Endothelial cell (in vitro differentiated cells): ENCODE results near the gene FN3KRP. TPM values are rescaled to one million over a fixed set of nuclear protein-coding genes. Genes with fewer than 3 reads are reported as not detected.
A peak's percentile ranks its signal among the peaks of the same experiment; 100 is the strongest.

Experiments used
- DNase-seq: peaks from one replicate; pipeline ENCODE4 v3.0.0; 2021; ENCODE audit warnings: low spot score
- H3K27ac Mint-ChIP-seq: one replicate; pipeline ENCODE4 v1.8.0; 2021; ENCODE audit warnings: mixed read lengths, inconsistent platforms; ENCODE audit not compliant: unreplicated experiment
- H3K27me3 Mint-ChIP-seq: one replicate; pipeline ENCODE4 v1.8.0; 2021; ENCODE audit warnings: mild to moderate bottlenecking, moderate library complexity, mixed read lengths, inconsistent platforms; ENCODE audit not compliant: unreplicated experiment
- H3K36me3 Mint-ChIP-seq: one replicate; pipeline ENCODE4 v1.8.0; 2021; ENCODE audit warnings: mild to moderate bottlenecking, low read depth, mixed read lengths, inconsistent platforms; ENCODE audit not compliant: unreplicated experiment
- H3K4me1 Mint-ChIP-seq: one replicate; pipeline ENCODE4 v1.8.0; 2021; ENCODE audit warnings: mild to moderate bottlenecking, mixed read lengths, inconsistent platforms; ENCODE audit not compliant: unreplicated experiment
- H3K4me3 Mint-ChIP-seq: one replicate; pipeline ENCODE4 v1.8.0; 2021; ENCODE audit warnings: mild to moderate bottlenecking, mixed read lengths, inconsistent platforms; ENCODE audit not compliant: unreplicated experiment
- H3K9me3 Mint-ChIP-seq: one replicate; pipeline ENCODE4 v1.8.0; 2021; ENCODE audit warnings: mixed read lengths, inconsistent platforms; ENCODE audit not compliant: unreplicated experiment
- long read RNA-seq: library from polyadenylated mRNA; unstranded; transcript quantifications from one replicate; pipeline ENCODE4 v2.0.0, GENCODE V29; 2020; ENCODE audit not compliant: unreplicated experiment
- total RNA-seq: library from RNA; stranded (reverse); fragmentation: NEBNext Ultra II Directional; extraction: Animal tissue kit (Norgen Biotek cat#: 25700); gene quantifications from one replicate; pipeline ENCODE4 v1.2.1, GENCODE V29; 2021; ENCODE audit not compliant: unreplicated experiment
- TF ChIP-seq, protein P1 (sequence below): fragments of 200-600 bp; sonication (generic); IDR thresholded peaks from one replicate; pipeline ENCODE4 v1.5.0; 2021; ENCODE audit warnings: antibody characterized with exemption; ENCODE audit not compliant: unreplicated experiment

Gene FN3KRP, protein sequence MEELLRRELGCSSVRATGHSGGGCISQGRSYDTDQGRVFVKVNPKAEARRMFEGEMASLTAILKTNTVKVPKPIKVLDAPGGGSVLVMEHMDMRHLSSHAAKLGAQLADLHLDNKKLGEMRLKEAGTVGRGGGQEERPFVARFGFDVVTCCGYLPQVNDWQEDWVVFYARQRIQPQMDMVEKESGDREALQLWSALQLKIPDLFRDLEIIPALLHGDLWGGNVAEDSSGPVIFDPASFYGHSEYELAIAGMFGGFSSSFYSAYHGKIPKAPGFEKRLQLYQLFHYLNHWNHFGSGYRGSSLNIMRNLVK
- 27.9 TPM for total RNA-seq
- long read RNA-seq, transcript FN3KRP-201 (6 exons, 1,849 nt): major isoform, 22 of 23 reads
- long read RNA-seq, partial matches to known transcripts: 0 of 23 reads
- long read RNA-seq, other reads (novel, unspliced or antisense): 1 of 23 reads

DNA sequence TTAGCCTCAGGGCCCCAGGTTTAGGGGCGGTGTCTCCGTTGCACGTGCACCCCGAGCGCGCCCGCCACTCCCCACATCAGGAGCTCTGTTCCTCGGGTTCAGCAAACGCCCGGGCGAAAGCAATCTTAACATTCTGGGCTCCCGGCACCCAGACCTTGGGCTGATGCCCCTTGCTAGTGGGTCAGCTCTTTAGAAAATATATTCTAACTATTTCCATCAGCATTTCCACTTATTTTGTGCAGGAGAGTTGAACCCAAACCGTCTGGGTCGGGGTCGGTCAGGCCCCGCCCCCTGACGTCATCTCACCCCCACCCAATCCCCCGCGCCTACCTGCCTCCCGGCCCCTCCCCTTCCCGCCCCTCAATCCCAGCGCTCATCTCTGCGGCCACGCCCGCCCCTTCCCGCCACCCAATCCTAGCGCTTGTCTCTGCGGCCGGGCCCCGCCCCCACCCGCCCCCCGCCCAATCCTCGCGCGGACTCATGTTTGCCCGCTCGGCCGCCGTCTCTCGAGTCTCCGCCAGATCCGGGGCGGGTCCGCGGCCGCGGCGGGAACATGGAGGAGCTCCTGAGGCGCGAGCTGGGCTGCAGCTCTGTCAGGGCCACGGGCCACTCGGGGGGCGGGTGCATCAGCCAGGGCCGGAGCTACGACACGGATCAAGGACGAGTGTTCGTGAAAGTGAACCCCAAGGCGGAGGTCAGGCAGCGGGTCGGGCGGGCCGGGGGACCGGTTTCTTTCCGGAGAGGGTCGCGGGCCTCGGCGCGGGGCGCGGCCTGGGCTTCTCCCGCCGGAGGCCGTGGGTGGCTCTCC, at the start of gene FN3KRP:
Gene FN3KRP (plus strand): TSS at position 504 of the 808 bp plus-strand sequence. CDS start 50 bp downstream, at position 554.
- Mint-ChIP-seq H3K27ac (peak within 1 kb of the TSS; percentile 36), H3K4me3 (peak within 1 kb of the TSS; percentile 96), H3K36me3 (peaks cover 14% of the 10 kb centered on the region), H3K9me3 (no peaks in the 10 kb centered on the region), H3K4me1 (peaks cover 11% of the 10 kb centered on the region), H3K27me3 (peaks cover 2% of the 10 kb centered on the region)
- DNase-seq: peak; percentile 83
- TF ChIP-seq, protein P1, sequence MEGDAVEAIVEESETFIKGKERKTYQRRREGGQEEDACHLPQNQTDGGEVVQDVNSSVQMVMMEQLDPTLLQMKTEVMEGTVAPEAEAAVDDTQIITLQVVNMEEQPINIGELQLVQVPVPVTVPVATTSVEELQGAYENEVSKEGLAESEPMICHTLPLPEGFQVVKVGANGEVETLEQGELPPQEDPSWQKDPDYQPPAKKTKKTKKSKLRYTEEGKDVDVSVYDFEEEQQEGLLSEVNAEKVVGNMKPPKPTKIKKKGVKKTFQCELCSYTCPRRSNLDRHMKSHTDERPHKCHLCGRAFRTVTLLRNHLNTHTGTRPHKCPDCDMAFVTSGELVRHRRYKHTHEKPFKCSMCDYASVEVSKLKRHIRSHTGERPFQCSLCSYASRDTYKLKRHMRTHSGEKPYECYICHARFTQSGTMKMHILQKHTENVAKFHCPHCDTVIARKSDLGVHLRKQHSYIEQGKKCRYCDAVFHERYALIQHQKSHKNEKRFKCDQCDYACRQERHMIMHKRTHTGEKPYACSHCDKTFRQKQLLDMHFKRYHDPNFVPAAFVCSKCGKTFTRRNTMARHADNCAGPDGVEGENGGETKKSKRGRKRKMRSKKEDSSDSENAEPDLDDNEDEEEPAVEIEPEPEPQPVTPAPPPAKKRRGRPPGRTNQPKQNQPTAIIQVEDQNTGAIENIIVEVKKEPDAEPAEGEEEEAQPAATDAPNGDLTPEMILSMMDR: no peak

DNA sequence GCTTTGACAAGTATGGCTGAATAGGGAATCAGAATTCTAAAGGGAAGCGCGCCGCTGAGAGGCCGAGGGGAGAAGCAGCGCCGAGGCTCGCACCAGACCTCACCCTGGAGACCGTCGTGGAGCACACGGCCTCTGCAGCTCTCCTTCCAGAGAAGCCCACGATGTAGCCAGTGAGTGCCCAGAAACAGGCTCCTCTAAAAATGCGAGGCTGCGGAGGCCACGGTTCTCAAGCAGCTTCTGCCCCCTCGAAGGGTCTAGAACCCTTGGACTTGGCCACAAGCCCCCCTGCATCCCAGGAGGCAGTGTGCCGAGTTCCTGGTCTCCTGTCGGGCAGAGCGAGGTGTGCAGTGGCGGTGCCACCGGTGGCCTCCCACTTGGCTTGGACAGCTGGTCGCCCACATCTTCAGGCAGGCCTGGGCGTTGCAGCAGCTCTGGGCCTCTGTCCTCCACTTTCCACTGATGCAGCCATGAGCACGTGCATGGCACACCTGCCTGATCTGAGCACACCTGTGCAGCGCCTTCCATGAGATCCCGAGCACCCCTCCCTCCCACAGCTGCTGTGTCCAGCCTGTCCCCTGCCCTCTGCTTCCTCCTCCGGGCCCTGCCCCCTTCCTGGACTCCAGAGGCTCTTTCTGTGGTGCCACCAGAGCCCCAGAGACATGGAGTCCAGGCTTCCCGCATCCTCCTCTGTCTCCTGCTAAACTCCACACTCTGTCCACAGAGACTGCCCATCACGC, 49.4 kb upstream of the FN3KRP start:
- no peak overlapping the region for H3K27ac Mint-ChIP-seq
- TF ChIP-seq, protein P1: no peak
- H3K4me3 Mint-ChIP-seq: no peak overlapping the region
- H3K27me3 Mint-ChIP-seq: peaks cover 9% of the 10 kb centered on the region
- H3K4me1 Mint-ChIP-seq: no peaks in the 10 kb centered on the region
- no peak for DNase-seq
- no peaks in the 10 kb centered on the region for H3K9me3 Mint-ChIP-seq
- H3K36me3 Mint-ChIP-seq: peaks cover under 1% of the 10 kb centered on the region

DNA sequence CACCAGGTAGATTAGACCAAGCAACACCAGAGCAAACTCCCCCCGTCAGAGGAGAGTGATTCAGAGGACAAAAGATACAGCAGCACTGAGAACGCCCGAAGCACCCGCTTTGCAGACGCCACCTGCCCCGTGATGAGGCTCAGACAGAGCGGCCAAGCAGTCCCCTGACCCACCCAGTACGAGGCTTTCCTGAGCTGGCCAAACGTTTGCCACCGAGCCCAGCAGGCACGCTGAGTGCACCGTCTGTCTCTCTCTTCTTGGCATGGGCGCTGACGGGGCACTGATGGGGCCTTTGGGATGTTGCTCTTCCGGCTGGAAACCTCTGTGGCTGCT, 48.9 kb upstream of the FN3KRP start:
- Mint-ChIP-seq H3K4me3 (no peak overlapping the region), H3K27ac (no peak overlapping the region)

DNA sequence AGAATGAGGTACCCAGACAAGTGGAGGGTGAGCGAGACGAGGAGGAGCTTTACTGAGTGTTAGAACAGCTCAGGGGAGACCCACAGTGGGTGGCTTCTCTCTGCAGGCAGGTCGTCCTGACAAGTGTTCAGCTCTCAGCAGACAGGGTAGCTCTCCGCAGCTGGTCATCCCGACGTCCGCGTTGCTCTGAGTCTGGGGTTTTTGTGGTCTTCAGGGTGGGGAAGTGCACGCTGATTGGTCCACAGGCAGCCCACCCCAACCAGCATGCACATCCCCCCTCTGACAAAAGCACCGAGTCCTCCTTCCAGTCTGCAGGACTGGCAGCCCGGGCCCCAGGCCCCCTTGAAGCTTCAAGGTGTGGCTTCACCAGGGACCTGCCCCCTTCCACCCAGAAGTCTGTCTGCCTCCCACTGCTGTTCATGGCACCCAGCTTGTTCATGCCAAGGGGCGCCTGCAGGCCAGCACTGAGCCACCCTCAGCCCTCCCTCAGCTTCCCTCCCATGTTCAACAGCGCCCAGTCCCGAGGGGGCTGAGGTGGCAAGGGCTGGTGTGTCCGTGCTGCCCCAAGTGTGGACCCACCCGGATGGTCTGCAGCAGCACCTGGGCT, 48.4 kb upstream of the FN3KRP start:
- Mint-ChIP-seq H3K4me3 (no peak overlapping the region), H3K9me3 (no peaks in the 10 kb centered on the region), H3K4me1 (no peaks in the 10 kb centered on the region), H3K36me3 (peaks cover 4% of the 10 kb centered on the region), H3K27ac (no peak overlapping the region), H3K27me3 (peaks cover 10% of the 10 kb centered on the region)
- DNase-seq: no peak
- TF ChIP-seq, protein P1: no peak

More for the DNA sequence above, 48.9 kb upstream of the FN3KRP start:
- H3K9me3 Mint-ChIP-seq: no peaks in the 10 kb centered on the region
- DNase-seq: no peak
- H3K27me3 Mint-ChIP-seq: peaks cover 10% of the 10 kb centered on the region
- TF ChIP-seq, protein P1: no peak
- peaks cover 4% of the 10 kb centered on the region for H3K36me3 Mint-ChIP-seq
- H3K4me1 Mint-ChIP-seq: no peaks in the 10 kb centered on the region
